A673 (cell line): ENCODE results near the gene ZFP62. TPM values are rescaled to one million over a fixed set of nuclear protein-coding genes. Genes with fewer than 3 reads are reported as not detected.

Experiments
- BruUV-seq: library from RNA; stranded (reverse); fragments of 400-500 nt; replicated peaks from 2 replicates; lab custom pipeline; 2021; lab: Mats Ljungman, UMichigan
- CTCF ChIA-PET: fragments of 300-600 bp; sonication (Branson Sonifier 250); formaldehyde crosslinking; loops from one replicate; lab custom pipeline; 2022; ENCODE audit warnings: antibody characterized with exemption; lab: Charles Lee
- POLR2A ChIA-PET: fragments of 300-600 bp; sonication (Branson Sonifier 250); formaldehyde crosslinking; loops from one replicate; lab custom pipeline; 2022; ENCODE audit warnings: antibody characterized with exemption; ENCODE audit not compliant: low non-redundant PET; lab: Charles Lee
- DNase-seq: peaks from one replicate; pipeline ENCODE4 v3.0.0-alpha.2; 2015; ENCODE audit warnings: low spot score
- H3K27ac ChIP-seq: fragments of 200-600 bp; sonication (generic); 2 replicates; pipeline ENCODE4 v1.5.1; 2016; ENCODE audit warnings: mixed run types, low read depth, mild to moderate bottlenecking, mixed read lengths, antibody characterized with exemption, low read length; ENCODE audit not compliant: poor library complexity, severe bottlenecking
- H3K27me3 ChIP-seq: fragments of 200-600 bp; sonication (generic); replicated peaks from 2 replicates; pipeline ENCODE4 v1.6.1; 2017; ENCODE audit warnings: mixed run types, low read depth, mild to moderate bottlenecking, mixed read lengths, antibody characterized with exemption, low read length; ENCODE audit not compliant: insufficient read depth, poor library complexity
- H3K36me3 ChIP-seq: fragments of 200-600 bp; sonication (generic); 2 replicates; pipeline ENCODE4 v1.6.1; 2016; ENCODE audit warnings: mixed run types, mild to moderate bottlenecking, mixed read lengths, antibody characterized with exemption, low read length; ENCODE audit not compliant: insufficient read depth, poor library complexity, severe bottlenecking
- H3K4me1 ChIP-seq: fragments of 200-600 bp; sonication (generic); 2 replicates; pipeline ENCODE4 v1.6.1; 2017; ENCODE audit warnings: mixed run types, mild to moderate bottlenecking, mixed read lengths, antibody characterized with exemption, low read length; ENCODE audit not compliant: insufficient read depth, poor library complexity, severe bottlenecking
- H3K4me3 ChIP-seq: fragments of 200-600 bp; sonication (generic); 2 replicates; pipeline ENCODE4 v1.5.1; 2016; ENCODE audit warnings: low read depth, mixed run types, mild to moderate bottlenecking, mixed read lengths, low read length; ENCODE audit not compliant: poor library complexity, severe bottlenecking
- H3K9me3 ChIP-seq: fragments of 200-600 bp; sonication (generic); 2 replicates; pipeline ENCODE4 v1.6.1; 2016; ENCODE audit warnings: mixed run types, low read depth, mild to moderate bottlenecking, mixed read lengths, antibody characterized with exemption, low read length; ENCODE audit not compliant: poor library complexity, severe bottlenecking
- CTCF ChIP-seq: fragments of 300-800, 200-600 bp; sonication (generic); conservative IDR thresholded peaks from 2 replicates; pipeline ENCODE4 v1.5.1; 2017; ENCODE audit warnings: low read depth, mild to moderate bottlenecking, antibody characterized with exemption, low read length, moderate library complexity, mixed read lengths
- EZH2 ChIP-seq: fragments of 200-600 bp; sonication (generic); IDR thresholded peaks from 2 replicates; pipeline ENCODE4 v1.6.1; 2017; ENCODE audit warnings: borderline replicate concordance, low read depth, mild to moderate bottlenecking, mixed read lengths, antibody characterized with exemption, low read length; ENCODE audit not compliant: poor library complexity, severe bottlenecking
- intact Hi-C: fragments of 100-400 bp; cut with micrococcal nuclease; formaldehyde crosslinking; loops from one replicate; pipeline ENCODE4 v1.10.0; 2022; ENCODE audit not compliant: unreplicated experiment
- total RNA-seq: library from RNA; stranded (reverse); gene quantifications from 2 replicates; pipeline ENCODE4 v1.2.3, GENCODE V29; 2021

ZFP62 gene
- total RNA-seq, 1 experiment from 2014 or later = 28.7 TPM

GRCh38 chr5:180870276-180871068, 9.4 kb upstream of the ZFP62 start:
- no peak for DNase-seq
- intact Hi-C loops = no loop called here
- Histone ChIP-seq H3K27ac (no peak overlapping the region), H3K36me3 (no peaks in the 10 kb centered on the region), H3K27me3 (no peaks in the 10 kb centered on the region), H3K4me1 (no peaks in the 10 kb centered on the region), H3K4me3 (no peak overlapping the region), H3K9me3 (no peaks in the 10 kb centered on the region)
- BruUV-seq = no TSS peak
- CTCF ChIA-PET = no interaction called here
- POLR2A ChIA-PET = no interaction called here
- no peak for TF ChIP-seq CTCF
- no peak for TF ChIP-seq EZH2

GRCh38 chr5:180869587-180869986, 8.5 kb upstream of the ZFP62 start:
- no peak overlapping the region for H3K4me3 ChIP-seq
- intact Hi-C loops = loop anchor here (10.0 kb wide), 1 partner anchor 285 kb away; no protein-coding TSS in a partner anchor
- POLR2A ChIA-PET = interaction anchor here (1.1 kb wide), 1 partner anchor 315 kb away, joined by 3 read pairs; no protein-coding TSS in a partner anchor

DNA sequence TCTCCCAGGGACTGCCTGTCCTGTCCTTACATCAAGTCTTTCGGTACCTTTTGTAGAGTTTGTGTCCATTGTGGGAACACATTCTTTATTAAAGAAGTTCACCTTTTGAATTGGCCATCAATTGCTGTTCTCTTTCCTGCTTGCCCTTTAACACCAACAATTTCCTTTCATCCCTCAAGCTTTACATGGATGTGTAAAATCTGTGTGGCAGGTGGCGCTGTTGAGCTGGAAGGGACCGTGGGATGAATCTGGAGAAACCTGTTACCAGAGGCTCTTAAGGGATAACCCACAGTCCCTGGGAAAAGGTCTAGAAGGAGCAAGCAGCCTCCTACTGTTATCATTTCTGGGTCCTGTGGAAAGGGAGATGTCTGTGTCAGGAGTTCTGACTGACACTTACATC, 7.9 kb upstream of the ZFP62 start:
- Histone ChIP-seq H3K4me3 (no peak overlapping the region), H3K27ac (no peak overlapping the region), H3K9me3 (no peaks in the 10 kb centered on the region), H3K36me3 (no peaks in the 10 kb centered on the region), H3K4me1 (no peaks in the 10 kb centered on the region), H3K27me3 (no peaks in the 10 kb centered on the region)
- TF ChIP-seq EZH2 (no peak), CTCF (peak; percentile 79)
- CTCF ChIA-PET = interaction anchor here (0.5 to 0.7 kb wide), 2 partner anchors 53 to 240 kb away, joined by 3 to 4 read pairs; no protein-coding TSS in a partner anchor
- peak; percentile 70 for DNase-seq
- POLR2A ChIA-PET = interaction anchor here (1.1 kb wide), 1 partner anchor 316 kb away, joined by 3 read pairs; no protein-coding TSS in a partner anchor
- intact Hi-C loops = loop anchor here (10.0 kb wide), 1 partner anchor 286 kb away; no protein-coding TSS in a partner anchor
- no TSS peak for BruUV-seq

More at GRCh38 chr5:180869587-180869986, 8.5 kb upstream of the ZFP62 start:
- H3K36me3 ChIP-seq = no peaks in the 10 kb centered on the region
- no peak overlapping the region for H3K27ac ChIP-seq
- TF ChIP-seq CTCF = no peak
- TF ChIP-seq EZH2 = no peak
- H3K27me3 ChIP-seq = no peaks in the 10 kb centered on the region
- no TSS peak for BruUV-seq
- DNase-seq = no peak
- CTCF ChIA-PET = interaction anchor here (0.5 to 0.7 kb wide), 3 partner anchors 53 to 240 kb away, joined by 3 to 4 read pairs (median 4); no protein-coding TSS in a partner anchor
- no peaks in the 10 kb centered on the region for H3K9me3 ChIP-seq
- no peaks in the 10 kb centered on the region for H3K4me1 ChIP-seq
